Upper lobe of left lung (tissue), 6 donors: ENCODE results near the gene SAMD4A. TPM values are rescaled to one million over a fixed set of nuclear protein-coding genes. Genes with fewer than 3 reads are reported as not detected.

Source experiments
- ATAC-seq, 2 donors: fragments of 200-7000 bp; cut with Tn5 transposase; one replicate each; pipeline ENCODE4 v1.9.1; 2022; ENCODE audit warnings: mild to moderate bottlenecking in 2 of 2, moderate library complexity in 2 of 2; ENCODE audit not compliant: low FRiP score in 2 of 2
- DNase-seq, 2 donors: peaks; one replicate each; pipeline ENCODE4 v3.0.0-alpha.2; 2019 to 2020
- H3K27ac ChIP-seq, 4 donors: fragments of 200-600 bp; sonication (generic); one replicate each; pipeline ENCODE4 v1.5.1; 2016 to 2019
- H3K27me3 ChIP-seq, 4 donors: fragments of 200-600 bp; sonication (generic); one replicate each; pipeline ENCODE4 v1.5.1; 2017 to 2019
- H3K36me3 ChIP-seq, 4 donors: fragments of 200-600 bp; sonication (generic); one replicate each; pipeline ENCODE4 v1.5.1; 2016 to 2019
- H3K4me1 ChIP-seq, 4 donors: fragments of 200-600 bp; sonication (generic); one replicate each; pipeline ENCODE4 v1.5.1; 2018 to 2019
- H3K4me3 ChIP-seq, 4 donors: fragments of 200-600 bp; sonication (generic); one replicate each; pipeline ENCODE4 v1.5.1; 2017 to 2019; ENCODE audit warnings: mild to moderate bottlenecking in 2 of 4, moderate library complexity in 1 of 4
- H3K9me3 ChIP-seq, 4 donors: fragments of 200-600 bp; sonication (generic); one replicate each; pipeline ENCODE4 v1.5.1; 2018 to 2019
- EP300 ChIP-seq, 4 donors: sonication (generic); formaldehyde crosslinking; IDR thresholded peaks; one replicate each; pipeline ENCODE4 v1.5.1; 2017; ENCODE audit warnings: antibody characterized with exemption in 4 of 4, control low read depth in 2 of 4
- POLR2A ChIP-seq, 4 donors: fragments of 450-650 bp; IDR thresholded peaks; one replicate each; pipeline ENCODE4 v1.5.1; 2016 to 2017; ENCODE audit warnings: antibody characterized with exemption in 4 of 4, mild to moderate bottlenecking in 2 of 4
- POLR2AphosphoS5 ChIP-seq, 2 donors: sonication (generic); formaldehyde crosslinking; IDR thresholded peaks; one replicate each; pipeline ENCODE4 v1.5.1; 2017; ENCODE audit warnings: antibody characterized with exemption in 2 of 2
- WGBS, 2 donors: methylation state at CpG; one replicate each; pipeline ENCODE4 v1.1.5; 2017 to 2018; 5-methylcytosine and 5-hydroxymethylcytosine counted together
- total RNA-seq, 6 donors: library from RNA; depleted of rRNA in 4 of 6; stranded (reverse); fragments of >200 nt in 4 of 6; gene quantifications; one replicate each; pipeline versions ENCODE4 v1.1.0 to v1.2.1, GENCODE V29; 2016 to 2021
- TF ChIP-seq, protein P1 (sequence below), 6 experiments: fragments of 450-650 bp in 4 of 6; fragments of 200-600 bp in 2 of 6; sonication (generic) in 2 of 6; IDR thresholded peaks; one replicate each; pipeline ENCODE4 v1.5.1; 2016 to 2019; ENCODE audit warnings: antibody characterized with exemption in 6 of 6
- donor health status: DM: no; HTN: no; CAD: no; lungs with moderate emphysema.
- donor health status: DM: no; HTN: yes; CAD: no; lungs with severe emphysema.

Gene SAMD4A
- total RNA-seq, 6 donors from 2014 or later: 26.0 to 68.3 (median 37.0) TPM

DNA sequence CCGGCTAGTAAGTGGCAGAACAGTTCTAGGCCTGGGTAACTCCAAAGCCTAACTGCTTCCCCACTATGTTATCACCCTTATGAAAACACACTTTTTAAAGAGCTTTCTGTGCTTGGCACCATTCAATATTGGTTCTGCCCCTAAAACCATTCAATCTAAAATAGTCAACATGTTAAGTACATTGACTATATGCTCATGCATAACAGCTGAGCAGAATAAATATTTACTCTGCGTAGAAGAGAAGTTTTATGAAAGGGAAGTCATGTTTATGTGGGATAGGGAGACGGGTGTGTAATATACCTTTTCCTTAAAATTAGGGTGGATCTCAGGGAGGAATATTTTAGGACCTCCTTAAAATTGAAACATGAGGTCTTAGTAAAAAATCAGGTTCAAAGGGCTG is 80.5 kb downstream of the SAMD4A start:
- Histone ChIP-seq H3K4me1 (peaks cover 18 to 33% (median 29%) of the 10 kb centered on the region in 4 donors), H3K27me3 (no peaks in the 10 kb centered on the region), H3K9me3 (no peaks in the 10 kb centered on the region), H3K27ac (no peak overlapping the region), H3K4me3 (no peak overlapping the region), H3K36me3 (no peaks in the 10 kb centered on the region)
- no peak for TF ChIP-seq EP300 (IDR thresholded peaks at IDR 0.05)
- TF ChIP-seq POLR2AphosphoS5 (IDR thresholded peaks at IDR 0.05): no peak
- TF ChIP-seq, protein P1, sequence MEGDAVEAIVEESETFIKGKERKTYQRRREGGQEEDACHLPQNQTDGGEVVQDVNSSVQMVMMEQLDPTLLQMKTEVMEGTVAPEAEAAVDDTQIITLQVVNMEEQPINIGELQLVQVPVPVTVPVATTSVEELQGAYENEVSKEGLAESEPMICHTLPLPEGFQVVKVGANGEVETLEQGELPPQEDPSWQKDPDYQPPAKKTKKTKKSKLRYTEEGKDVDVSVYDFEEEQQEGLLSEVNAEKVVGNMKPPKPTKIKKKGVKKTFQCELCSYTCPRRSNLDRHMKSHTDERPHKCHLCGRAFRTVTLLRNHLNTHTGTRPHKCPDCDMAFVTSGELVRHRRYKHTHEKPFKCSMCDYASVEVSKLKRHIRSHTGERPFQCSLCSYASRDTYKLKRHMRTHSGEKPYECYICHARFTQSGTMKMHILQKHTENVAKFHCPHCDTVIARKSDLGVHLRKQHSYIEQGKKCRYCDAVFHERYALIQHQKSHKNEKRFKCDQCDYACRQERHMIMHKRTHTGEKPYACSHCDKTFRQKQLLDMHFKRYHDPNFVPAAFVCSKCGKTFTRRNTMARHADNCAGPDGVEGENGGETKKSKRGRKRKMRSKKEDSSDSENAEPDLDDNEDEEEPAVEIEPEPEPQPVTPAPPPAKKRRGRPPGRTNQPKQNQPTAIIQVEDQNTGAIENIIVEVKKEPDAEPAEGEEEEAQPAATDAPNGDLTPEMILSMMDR (IDR thresholded peaks at IDR 0.05): no peak
- TF ChIP-seq POLR2A (IDR thresholded peaks at IDR 0.05): no peak
- DNase-seq: no peak
- ATAC-seq: no peak
- WGBS, 2 donors: 76 to 79% methylated on average over 3 of the region's 3 CpGs

DNA sequence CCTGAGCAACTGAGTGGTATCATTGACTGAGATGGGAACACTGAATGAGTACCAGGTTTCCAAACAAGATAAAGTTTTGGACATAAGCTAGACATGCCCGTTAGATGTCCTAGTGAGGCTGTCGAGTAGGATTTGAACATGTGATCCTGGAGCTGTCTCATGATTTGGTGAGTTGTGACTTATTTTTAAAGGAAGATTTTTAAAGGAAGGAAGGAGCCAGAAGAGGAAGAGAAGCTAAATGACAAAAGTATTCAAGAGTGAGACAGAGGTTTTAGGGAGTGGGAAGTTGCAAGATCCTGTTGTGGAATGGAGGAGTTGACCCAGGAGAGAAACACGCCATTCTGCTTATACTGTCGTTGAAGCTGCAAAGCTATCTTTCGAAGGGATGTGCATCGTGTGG is 82.1 kb downstream of the SAMD4A start:
- Histone ChIP-seq H3K27ac (peak overlapping the region in 2 of 4 donors; percentile 21 to 80), H3K4me1 (peaks cover 34 to 46% (median 43%) of the 10 kb centered on the region in 4 donors), H3K9me3 (no peaks in the 10 kb centered on the region), H3K36me3 (no peaks in the 10 kb centered on the region), H3K27me3 (no peaks in the 10 kb centered on the region), H3K4me3 (no peak overlapping the region)
- WGBS, 2 donors: 74 to 87% methylated on average over 6 of the region's 6 CpGs
- ATAC-seq: no peak
- DNase-seq: no peak
- no peak for TF ChIP-seq POLR2AphosphoS5 (IDR thresholded peaks at IDR 0.05)
- no peak for TF ChIP-seq EP300 (IDR thresholded peaks at IDR 0.05)
- TF ChIP-seq, protein P1 (IDR thresholded peaks at IDR 0.05): no peak
- no peak for TF ChIP-seq POLR2A (IDR thresholded peaks at IDR 0.05)

DNA sequence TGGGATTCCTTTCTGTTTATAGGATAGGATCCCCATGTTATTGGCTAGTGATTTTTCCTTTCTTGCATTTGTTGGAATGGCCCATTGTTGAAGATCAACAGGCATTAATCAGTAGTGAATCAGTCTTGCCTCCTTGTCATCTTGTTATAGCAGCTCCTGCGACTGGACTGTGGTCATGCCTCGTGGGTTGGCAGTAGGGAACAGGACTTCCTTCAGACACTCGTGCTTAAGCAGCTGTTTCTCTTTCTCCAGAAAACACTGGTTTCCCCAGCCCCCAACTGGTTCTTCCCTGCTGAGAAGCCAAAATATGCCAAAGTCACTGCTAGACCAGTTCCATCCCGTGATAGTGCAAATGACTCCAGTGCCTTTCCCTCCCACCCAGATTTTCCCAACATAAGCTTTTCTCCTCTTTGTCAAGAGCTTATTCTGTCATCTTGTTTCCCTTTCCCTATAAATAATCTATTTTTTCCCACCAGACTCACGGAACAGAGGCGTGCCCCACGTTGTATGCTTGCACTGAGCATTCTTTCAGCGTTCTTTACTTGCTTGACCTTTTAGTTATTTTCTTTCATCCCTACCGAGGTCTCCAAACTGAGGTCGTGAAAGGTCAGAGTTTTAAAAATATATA is 83.5 kb downstream of the SAMD4A start:
- Histone ChIP-seq H3K27me3 (no peaks in the 10 kb centered on the region), H3K4me1 (peaks cover 41 to 53% (median 48%) of the 10 kb centered on the region in 4 donors), H3K36me3 (no peaks in the 10 kb centered on the region), H3K27ac (peak overlapping the region; percentile 66 to 82 (median 79)), H3K4me3 (peak overlapping the region in 1 of 4 donors; percentile 9), H3K9me3 (no peaks in the 10 kb centered on the region)
- peak; percentile 55 to 58 for ATAC-seq
- TF ChIP-seq POLR2A (IDR thresholded peaks at IDR 0.05) (peak in 1 of 4 donors; percentile 29), POLR2AphosphoS5 (IDR thresholded peaks at IDR 0.05) (peak in 1 of 2 donors; percentile 77), EP300 (IDR thresholded peaks at IDR 0.05) (peak in 1 of 4 donors; percentile 57)
- TF ChIP-seq, protein P1 (IDR thresholded peaks at IDR 0.05): no peak
- WGBS, 2 donors: 22 to 27% methylated on average over 10 of the region's 10 CpGs
- DNase-seq: peak in 1 of 2 donors; percentile 54

DNA sequence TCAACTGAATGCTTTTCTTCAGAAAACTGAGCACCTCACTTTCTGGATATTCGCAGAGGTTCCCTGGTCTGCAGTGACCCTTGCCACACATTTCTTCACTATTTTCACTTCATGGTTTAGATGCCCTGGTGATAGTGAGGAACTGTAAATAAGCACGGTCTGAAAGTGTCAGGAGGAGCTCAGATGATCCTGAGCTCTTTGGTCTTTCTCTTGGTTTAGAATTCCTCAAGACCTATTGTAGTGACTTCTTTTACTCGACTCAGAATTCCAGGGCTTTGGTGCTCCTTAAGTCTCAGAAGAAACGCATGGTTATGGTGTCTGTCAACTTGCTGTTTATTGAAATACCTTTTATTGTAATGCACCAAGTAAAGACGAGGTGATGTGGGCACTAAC is 84.0 kb downstream of the SAMD4A start:
- TF ChIP-seq POLR2A (IDR thresholded peaks at IDR 0.05) (no peak), POLR2AphosphoS5 (IDR thresholded peaks at IDR 0.05) (no peak), EP300 (IDR thresholded peaks at IDR 0.05) (no peak)
- TF ChIP-seq, protein P1 (IDR thresholded peaks at IDR 0.05): no peak
- DNase-seq (no peak), ATAC-seq (no peak)
- H3K27me3 ChIP-seq: no peaks in the 10 kb centered on the region
- H3K27ac ChIP-seq: peak overlapping the region; percentile 66 to 82 (median 79)
- no peaks in the 10 kb centered on the region for H3K36me3 ChIP-seq
- peak overlapping the region in 1 of 4 donors; percentile 9 for H3K4me3 ChIP-seq
- WGBS, 2 donors: 74 to 79% methylated on average over 5 of the region's 5 CpGs
- peaks cover 41 to 53% (median 48%) of the 10 kb centered on the region in 4 donors for H3K4me1 ChIP-seq
- no peaks in the 10 kb centered on the region for H3K9me3 ChIP-seq

DNA sequence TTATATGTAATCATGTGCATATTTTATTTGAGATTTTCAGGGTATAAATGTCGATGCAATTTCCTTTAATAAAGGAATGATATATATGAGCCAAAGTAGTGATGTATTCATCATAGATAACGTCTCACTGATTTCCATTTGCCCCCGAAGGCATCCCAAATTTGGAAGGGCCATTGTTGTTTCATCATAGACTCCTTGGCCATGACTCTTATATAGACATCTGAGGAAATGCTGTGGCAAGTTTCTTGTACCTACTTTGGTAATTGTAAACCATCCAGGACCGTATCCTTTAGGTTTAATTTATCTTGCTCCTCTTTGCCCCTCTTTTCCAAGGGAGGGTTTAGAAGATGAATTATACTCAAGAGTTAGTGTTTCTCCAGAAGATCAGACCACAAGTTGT is 84.7 kb downstream of the SAMD4A start:
- Histone ChIP-seq H3K27me3 (no peaks in the 10 kb centered on the region), H3K27ac (peak overlapping the region; percentile 78 to 85 (median 81)), H3K4me3 (no peak overlapping the region), H3K9me3 (no peaks in the 10 kb centered on the region), H3K4me1 (peaks cover 41 to 53% (median 48%) of the 10 kb centered on the region in 4 donors), H3K36me3 (no peaks in the 10 kb centered on the region)
- WGBS, 2 donors: 60 to 79% methylated on average over 4 of the region's 4 CpGs
- no peak for TF ChIP-seq POLR2A (IDR thresholded peaks at IDR 0.05)
- TF ChIP-seq EP300 (IDR thresholded peaks at IDR 0.05): no peak
- no peak for TF ChIP-seq POLR2AphosphoS5 (IDR thresholded peaks at IDR 0.05)
- TF ChIP-seq, protein P1 (IDR thresholded peaks at IDR 0.05): no peak
- peak in 1 of 2 donors; percentile 20 for ATAC-seq
- no peak for DNase-seq
